ENCODE data around the gene KRTAP21-3. TPM values are rescaled to one million over a fixed set of nuclear protein-coding genes. Genes with fewer than 3 reads are reported as not detected.

The KRTAP21-3 gene
- total RNA-seq, 4 donors from 2014 or later, result not detected

GRCh38 chr21:30674312-30674711, 44.3 kb downstream of the KRTAP21-3 start:
- WGBS, result 70% methylated on average over 1 of the region's 1 CpG
- TF ChIP-seq POLR2A (IDR thresholded peaks at IDR 0.05; ENCODE audit: low read depth), result no peak
- TF ChIP-seq EP300 (IDR thresholded peaks at IDR 0.05), result no peak
- TF ChIP-seq POLR2AphosphoS5 (IDR thresholded peaks at IDR 0.05), result no peak
- TF ChIP-seq CTCF (IDR thresholded peaks at IDR 0.05), result no peak
- DNase-seq (ENCODE audit: extremely low spot score), result no peak
- Histone ChIP-seq H3K36me3 (no peaks in the 10 kb centered on the region), H3K9me3 (peaks cover 0 to 5% (median 0%) of the 10 kb centered on the region in 4 donors), H3K27ac (replicated peaks in 1 of 4) (no peak overlapping the region), H3K27me3 (no peaks in the 10 kb centered on the region), H3K4me3 (no peak overlapping the region), H3K4me1 (no peaks in the 10 kb centered on the region)
- intact Hi-C loops (cut with DNase I), result no loop called here

GRCh38 chr21:30672985-30673650, 45.5 kb downstream of the KRTAP21-3 start:
- Histone ChIP-seq H3K4me3 (no peak overlapping the region), H3K27me3 (no peaks in the 10 kb centered on the region), H3K36me3 (no peaks in the 10 kb centered on the region), H3K4me1 (no peaks in the 10 kb centered on the region), H3K9me3 (peaks cover 0 to 5% (median 0%) of the 10 kb centered on the region in 4 donors), H3K27ac (replicated peaks in 1 of 4) (no peak overlapping the region)
- no peak for DNase-seq (ENCODE audit: extremely low spot score)
- WGBS, result 73% methylated on average over 2 of the region's 2 CpGs
- intact Hi-C loops (cut with DNase I), result no loop called here
- TF ChIP-seq EP300 (IDR thresholded peaks at IDR 0.05) (no peak), POLR2AphosphoS5 (IDR thresholded peaks at IDR 0.05) (no peak), POLR2A (IDR thresholded peaks at IDR 0.05; ENCODE audit: low read depth) (no peak), CTCF (IDR thresholded peaks at IDR 0.05) (no peak)

GRCh38 chr21:30668776-30669175, 49.8 kb downstream of the KRTAP21-3 start:
- no peak for TF ChIP-seq POLR2AphosphoS5 (IDR thresholded peaks at IDR 0.05)
- no peak for TF ChIP-seq EP300 (IDR thresholded peaks at IDR 0.05)
- TF ChIP-seq POLR2A (IDR thresholded peaks at IDR 0.05; ENCODE audit: low read depth), result no peak
- TF ChIP-seq CTCF (IDR thresholded peaks at IDR 0.05), result no peak
- no peak overlapping the region for H3K27ac ChIP-seq (replicated peaks in 1 of 4)
- 91% methylated on average over 1 of the region's 1 CpG for WGBS
- intact Hi-C loops (cut with DNase I), result no loop called here
- H3K27me3 ChIP-seq, result no peaks in the 10 kb centered on the region
- no peaks in the 10 kb centered on the region for H3K9me3 ChIP-seq
- no peaks in the 10 kb centered on the region for H3K4me1 ChIP-seq
- DNase-seq (ENCODE audit: extremely low spot score), result no peak
- no peak overlapping the region for H3K4me3 ChIP-seq
- no peaks in the 10 kb centered on the region for H3K36me3 ChIP-seq

Small RNAs within 50 kb of the gene (small RNA-seq; reads per million reads assigned to genes)
- gene AP000244.1 (0 reads per million in 3 donors), gene KRTAP21-3 (0 reads per million in 3 donors)

Other genes with a start within 250 kb of the KRTAP21-3 start
- gene KRTAP19-1, start 238.4 kb downstream of the KRTAP21-3 start, total RNA-seq, result not detected
- gene KRTAP19-2, start 231.3 kb downstream of the KRTAP21-3 start, total RNA-seq, result not detected
- not detected for gene KRTAP19-3, start 226.8 kb downstream of the KRTAP21-3 start, total RNA-seq
- gene KRTAP19-4, start 221.6 kb downstream of the KRTAP21-3 start, total RNA-seq, result not detected
- not detected for gene KRTAP19-5, start 216.6 kb downstream of the KRTAP21-3 start, total RNA-seq
- gene KRTAP19-6, start 176.9 kb downstream of the KRTAP21-3 start, total RNA-seq, result not detected
- gene KRTAP19-7, start 157.5 kb downstream of the KRTAP21-3 start, total RNA-seq, result not detected
- gene KRTAP22-2, start 128.4 kb downstream of the KRTAP21-3 start, total RNA-seq, result not detected
- not detected for gene KRTAP6-3, start 126.3 kb downstream of the KRTAP21-3 start, total RNA-seq
- not detected for gene KRTAP6-2, start 119.9 kb downstream of the KRTAP21-3 start, total RNA-seq
- gene KRTAP22-1, start 117.7 kb downstream of the KRTAP21-3 start, total RNA-seq, result not detected
- not detected for gene KRTAP6-1, start 104.8 kb downstream of the KRTAP21-3 start, total RNA-seq
- not detected for gene KRTAP20-1, start 102.4 kb downstream of the KRTAP21-3 start, total RNA-seq
- gene KRTAP20-4, start 98.2 kb downstream of the KRTAP21-3 start, total RNA-seq, result not detected
- gene KRTAP20-2, start 83.6 kb downstream of the KRTAP21-3 start, total RNA-seq, result not detected
- gene KRTAP20-3, start 75.9 kb downstream of the KRTAP21-3 start, total RNA-seq, result not detected
- gene KRTAP21-2, start 28.5 kb upstream of the KRTAP21-3 start, total RNA-seq, result not detected
- gene KRTAP21-1, start 36.7 kb upstream of the KRTAP21-3 start, total RNA-seq, result not detected
- gene KRTAP8-1, start 94.5 kb upstream of the KRTAP21-3 start, total RNA-seq, result not detected
- gene KRTAP7-1, start 111.0 kb upstream of the KRTAP21-3 start, total RNA-seq, result not detected
- gene KRTAP11-1, start 162.8 kb upstream of the KRTAP21-3 start, total RNA-seq, result not detected

Data from esophagus muscularis mucosa (tissue), 4 donors.